H1 (cell line): ENCODE measurements around the gene ACSL6. TPM values are rescaled to one million over a fixed set of nuclear protein-coding genes. Genes with fewer than 3 reads are reported as not detected.

Experiments used
- EGR1 ChIP-seq: IDR thresholded peaks from 2 replicates; pipeline ENCODE4 v1.6.1; 2011; ENCODE audit warnings: low read depth, low read length, borderline replicate concordance
- EZH2 ChIP-seq: fragments of 200-600 bp; sonication (generic); IDR thresholded peaks from 2 replicates; pipeline ENCODE4 v1.7.1; 2012; ENCODE audit warnings: low read depth, mild to moderate bottlenecking, moderate library complexity, low read length, inconsistent platforms; ENCODE audit not compliant: severe bottlenecking
- MAFK ChIP-seq: IDR thresholded peaks from 2 replicates; pipeline ENCODE4 v1.6.1; 2012; ENCODE audit warnings: low read depth, mild to moderate bottlenecking, improper control_type of control experiment, low read length
- ZNF274 ChIP-seq: IDR thresholded peaks from 2 replicates; pipeline ENCODE4 v1.7.0; 2012; ENCODE audit warnings: low read length, borderline replicate concordance; ENCODE audit errors: extremely low read depth
- polyA plus RNA-seq, 7 experiments: library from polyadenylated mRNA; depleted of rRNA in 3 of 7; stranded (reverse) in 5 of 7; unstranded in 2 of 7; fragments of >200 nt in 5 of 7; fragments of 200-250 nt in 2 of 7; gene quantifications; 1 replicate in 5 of 7; 2 replicates in 1 of 7; 4 replicates in 1 of 7; pipeline versions ENCODE4 v1.2.1 to v1.2.3, GENCODE V29; 2011 to 2013; ENCODE audit warnings: missing spikeins in 2 of 7, mixed read lengths in 2 of 7
- total RNA-seq: library from RNA; stranded (reverse); fragmentation: NEBNext Ultra II Directional; extraction: Animal tissue kit (Norgen Biotek cat#: 25700); gene quantifications from 2 replicates; pipeline ENCODE4 v1.2.1, GENCODE V29; 2021

The ACSL6 gene
- total and polyA plus RNA-seq, 2 of the 8 experiments (the other 6 are each of a cell fraction or from before 2014, with no cell fraction given) = 2.3 to 2.4 TPM

DNA sequence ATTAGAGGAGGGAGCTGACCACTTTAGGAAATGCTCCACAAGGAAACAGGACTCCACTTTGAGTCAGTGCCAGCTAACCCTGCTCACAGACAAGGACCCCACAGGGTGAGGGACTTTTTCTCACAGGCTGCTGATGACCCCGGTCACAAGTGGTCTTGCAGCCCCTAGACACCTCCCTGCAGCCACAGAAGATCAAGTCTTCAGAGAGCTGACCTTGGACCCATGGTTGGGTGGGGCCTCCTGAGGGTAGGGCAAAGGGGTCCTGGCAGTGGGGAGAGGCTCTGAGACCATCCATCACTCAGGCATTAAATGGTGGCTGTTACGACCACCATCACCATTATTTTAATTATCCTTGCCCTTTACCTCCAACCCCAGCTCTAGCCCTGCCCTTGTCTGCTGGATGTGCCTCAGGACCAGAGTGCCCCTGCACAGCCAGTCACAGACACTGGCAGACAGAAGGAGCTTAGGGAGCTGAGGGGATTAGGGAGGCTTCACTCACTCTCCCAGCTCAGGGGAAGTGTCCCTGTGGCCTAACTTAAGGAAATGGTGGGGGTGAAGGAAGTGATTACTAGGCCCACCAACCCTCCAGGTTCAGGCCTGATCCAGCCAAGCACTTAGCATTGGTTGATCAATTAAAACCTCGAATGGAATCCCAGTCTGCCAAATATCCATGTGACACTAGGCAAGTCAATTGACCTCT is 1.6 kb downstream of the ACSL6 start (continued):
- TF ChIP-seq MAFK = no peak
- no peak for TF ChIP-seq EGR1
- no peak for TF ChIP-seq ZNF274
- TF ChIP-seq EZH2 = no peak
